GM12878 (cell line): ENCODE results near the gene MAP3K21.

Source experiments
- ATF7 ChIP-seq: fragments of 450-650 bp; IDR thresholded peaks from 2 replicates; pipeline ENCODE4 v1.6.1; 2016; ENCODE audit warnings: low read depth, mild to moderate bottlenecking
- BRCA1 ChIP-seq: IDR thresholded peaks from 2 replicates; pipeline ENCODE4 v1.6.1; 2011; ENCODE audit warnings: low read depth, low read length, improper control_type of control experiment
- CTCF ChIP-seq, 3 experiments: IDR thresholded peaks in 2 of 3; conservative IDR thresholded peaks in 1 of 3; 2 replicates each; pipeline ENCODE4 v1.5.1; 2011; ENCODE audit warnings: low read depth in 3 of 3, low read length in 3 of 3, mild to moderate bottlenecking in 3 of 3, control low read depth in 2 of 3, moderate library complexity in 2 of 3, inconsistent platforms in 1 of 3, mixed read lengths in 1 of 3; ENCODE audit not compliant: control insufficient read depth in 2 of 3, insufficient read depth in 1 of 3; ENCODE audit errors: extremely low read depth in 1 of 3
- ELK1 ChIP-seq: IDR thresholded peaks from 2 replicates; pipeline ENCODE4 v1.6.1; 2012; ENCODE audit warnings: low read depth, low read length, improper control_type of control experiment
- EZH2 ChIP-seq: IDR thresholded peaks from 2 replicates; pipeline ENCODE4 v1.6.1; 2012; ENCODE audit warnings: low read depth, mild to moderate bottlenecking, control low read depth, inconsistent platforms, low read length, borderline replicate concordance; ENCODE audit not compliant: control insufficient read depth
- HDAC6 ChIP-seq: fragments of 200-600 bp; sonication (generic); IDR thresholded peaks from one replicate; pipeline ENCODE4 v1.8.0; 2017; ENCODE audit warnings: antibody characterized with exemption; ENCODE audit not compliant: unreplicated experiment
- NFYA ChIP-seq: IDR thresholded peaks from 2 replicates; pipeline ENCODE4 v1.6.1; 2011; ENCODE audit warnings: low read depth, mild to moderate bottlenecking, low read length, improper control_type of control experiment, borderline replicate concordance
- POLR2A ChIP-seq: IDR thresholded peaks from 2 replicates; pipeline ENCODE4 v1.6.1; 2011; ENCODE audit warnings: low read depth, mild to moderate bottlenecking, low read length
- POLR2AphosphoS5 ChIP-seq: IDR thresholded peaks from 2 replicates; pipeline ENCODE4 v1.6.1; 2011; ENCODE audit warnings: mild to moderate bottlenecking, low read length, inconsistent platforms
- TF ChIP-seq, protein P1 (sequence below): fragments of 450-650 bp; IDR thresholded peaks from 2 replicates; pipeline ENCODE4 v1.6.1; 2016; ENCODE audit warnings: mild to moderate bottlenecking
- TF ChIP-seq, protein P2 (sequence below): fragments of 150-350 bp; IDR thresholded peaks from 2 replicates; pipeline ENCODE4 v1.6.1; 2016; ENCODE audit warnings: low read depth, low read length
- TF ChIP-seq, protein P3 (sequence below): IDR thresholded peaks from 2 replicates; pipeline ENCODE4 v1.6.1; 2012; ENCODE audit warnings: low read length, inconsistent platforms

DNA sequence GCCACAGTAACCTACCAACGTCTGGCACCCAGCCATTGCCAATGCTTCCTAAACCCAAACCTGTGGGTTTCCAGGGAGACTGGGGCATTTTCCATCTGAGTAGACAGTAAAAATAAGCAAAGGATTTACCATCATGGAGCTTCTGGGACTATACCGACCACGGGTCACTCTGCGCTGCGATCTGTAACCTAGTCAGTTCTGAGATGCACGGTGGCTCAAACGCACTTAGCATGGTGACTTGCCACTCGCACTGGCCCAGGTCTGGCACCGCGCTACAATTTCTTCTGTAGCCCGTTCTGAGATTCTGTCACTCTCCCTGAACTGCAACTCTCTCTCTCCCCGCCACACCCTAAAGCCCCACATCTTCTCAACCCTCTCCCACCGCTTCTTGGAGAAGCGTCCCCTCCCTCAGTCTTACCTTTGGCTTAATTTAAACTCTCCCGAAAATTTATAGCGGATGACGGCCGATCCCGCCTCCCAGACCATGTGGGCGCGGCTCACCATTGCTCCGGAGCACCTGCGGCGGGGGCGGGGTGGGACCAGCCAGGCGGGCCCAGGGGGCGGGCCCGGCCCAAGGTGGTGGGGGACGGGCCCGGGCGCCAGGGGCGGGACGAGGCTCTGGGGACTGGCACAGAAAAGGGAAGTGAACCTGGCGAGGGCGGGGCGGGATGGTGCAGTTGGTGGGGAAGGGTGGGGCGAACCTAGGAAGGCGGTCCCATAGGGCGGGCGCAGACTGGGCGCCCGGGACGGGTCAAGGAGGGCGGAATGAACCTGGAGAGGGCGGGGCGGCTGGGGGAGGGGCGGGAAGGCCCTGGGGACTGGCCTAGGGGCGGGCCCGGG, 493 bp upstream of the MAP3K21 start:
- TF ChIP-seq HDAC6 (no peak), POLR2AphosphoS5 (no peak), CTCF (IDR thresholded peaks at IDR 0.05 in 2 of 3, conservative IDR thresholded peaks at IDR 0.05 in 1 of 3; ENCODE audit: control insufficient read depth in 2 of 3, extremely low read depth in 1 of 3, insufficient read depth in 1 of 3, low read depth in 3 of 3, low read length in 3 of 3) (no peak), ELK1 (no peak), ATF7 (no peak), BRCA1 (no peak), EZH2 (no peak), POLR2A (no peak), NFYA (no peak)
- TF ChIP-seq, protein P1, sequence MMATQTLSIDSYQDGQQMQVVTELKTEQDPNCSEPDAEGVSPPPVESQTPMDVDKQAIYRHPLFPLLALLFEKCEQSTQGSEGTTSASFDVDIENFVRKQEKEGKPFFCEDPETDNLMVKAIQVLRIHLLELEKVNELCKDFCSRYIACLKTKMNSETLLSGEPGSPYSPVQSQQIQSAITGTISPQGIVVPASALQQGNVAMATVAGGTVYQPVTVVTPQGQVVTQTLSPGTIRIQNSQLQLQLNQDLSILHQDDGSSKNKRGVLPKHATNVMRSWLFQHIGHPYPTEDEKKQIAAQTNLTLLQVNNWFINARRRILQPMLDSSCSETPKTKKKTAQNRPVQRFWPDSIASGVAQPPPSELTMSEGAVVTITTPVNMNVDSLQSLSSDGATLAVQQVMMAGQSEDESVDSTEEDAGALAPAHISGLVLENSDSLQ = peak; percentile 22; the same call in 1 of the 2 replicates
- TF ChIP-seq, protein P2, sequence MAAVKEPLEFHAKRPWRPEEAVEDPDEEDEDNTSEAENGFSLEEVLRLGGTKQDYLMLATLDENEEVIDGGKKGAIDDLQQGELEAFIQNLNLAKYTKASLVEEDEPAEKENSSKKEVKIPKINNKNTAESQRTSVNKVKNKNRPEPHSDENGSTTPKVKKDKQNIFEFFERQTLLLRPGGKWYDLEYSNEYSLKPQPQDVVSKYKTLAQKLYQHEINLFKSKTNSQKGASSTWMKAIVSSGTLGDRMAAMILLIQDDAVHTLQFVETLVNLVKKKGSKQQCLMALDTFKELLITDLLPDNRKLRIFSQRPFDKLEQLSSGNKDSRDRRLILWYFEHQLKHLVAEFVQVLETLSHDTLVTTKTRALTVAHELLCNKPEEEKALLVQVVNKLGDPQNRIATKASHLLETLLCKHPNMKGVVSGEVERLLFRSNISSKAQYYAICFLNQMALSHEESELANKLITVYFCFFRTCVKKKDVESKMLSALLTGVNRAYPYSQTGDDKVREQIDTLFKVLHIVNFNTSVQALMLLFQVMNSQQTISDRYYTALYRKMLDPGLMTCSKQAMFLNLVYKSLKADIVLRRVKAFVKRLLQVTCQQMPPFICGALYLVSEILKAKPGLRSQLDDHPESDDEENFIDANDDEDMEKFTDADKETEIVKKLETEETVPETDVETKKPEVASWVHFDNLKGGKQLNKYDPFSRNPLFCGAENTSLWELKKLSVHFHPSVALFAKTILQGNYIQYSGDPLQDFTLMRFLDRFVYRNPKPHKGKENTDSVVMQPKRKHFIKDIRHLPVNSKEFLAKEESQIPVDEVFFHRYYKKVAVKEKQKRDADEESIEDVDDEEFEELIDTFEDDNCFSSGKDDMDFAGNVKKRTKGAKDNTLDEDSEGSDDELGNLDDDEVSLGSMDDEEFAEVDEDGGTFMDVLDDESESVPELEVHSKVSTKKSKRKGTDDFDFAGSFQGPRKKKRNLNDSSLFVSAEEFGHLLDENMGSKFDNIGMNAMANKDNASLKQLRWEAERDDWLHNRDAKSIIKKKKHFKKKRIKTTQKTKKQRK = no peak
- TF ChIP-seq, protein P3, sequence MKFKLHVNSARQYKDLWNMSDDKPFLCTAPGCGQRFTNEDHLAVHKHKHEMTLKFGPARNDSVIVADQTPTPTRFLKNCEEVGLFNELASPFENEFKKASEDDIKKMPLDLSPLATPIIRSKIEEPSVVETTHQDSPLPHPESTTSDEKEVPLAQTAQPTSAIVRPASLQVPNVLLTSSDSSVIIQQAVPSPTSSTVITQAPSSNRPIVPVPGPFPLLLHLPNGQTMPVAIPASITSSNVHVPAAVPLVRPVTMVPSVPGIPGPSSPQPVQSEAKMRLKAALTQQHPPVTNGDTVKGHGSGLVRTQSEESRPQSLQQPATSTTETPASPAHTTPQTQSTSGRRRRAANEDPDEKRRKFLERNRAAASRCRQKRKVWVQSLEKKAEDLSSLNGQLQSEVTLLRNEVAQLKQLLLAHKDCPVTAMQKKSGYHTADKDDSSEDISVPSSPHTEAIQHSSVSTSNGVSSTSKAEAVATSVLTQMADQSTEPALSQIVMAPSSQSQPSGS = no peak
